ENCODE results near the gene IL13. TPM values are rescaled to one million over a fixed set of nuclear protein-coding genes. Genes with fewer than 3 reads are reported as not detected.
"Not testable (repeated sequence)": the region's sequence is repeated elsewhere in the genome, so short reads cannot be mapped to it uniquely, and the experiment has no call there.

Gene IL13
- total RNA-seq, 1 donor, result not detected

DNA sequence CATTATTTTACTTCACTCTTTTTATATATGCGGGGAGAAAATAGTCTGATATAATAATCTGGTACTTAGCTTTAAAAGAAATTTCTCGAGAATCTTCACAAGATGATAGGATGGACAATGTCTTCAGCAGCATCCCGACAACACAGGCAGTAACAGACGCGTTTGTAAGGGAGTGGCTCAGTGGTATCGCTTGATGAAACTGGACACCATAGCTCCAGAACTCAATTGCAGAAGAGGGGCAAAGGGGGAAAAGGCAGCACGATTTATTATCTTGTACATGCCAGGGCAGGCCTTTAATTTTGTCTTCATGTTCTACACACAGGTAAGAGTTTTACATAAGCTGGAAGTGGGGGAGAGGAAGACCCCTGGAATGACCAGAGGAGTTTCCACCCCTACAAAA lies 31.5 kb downstream of the IL13 start:
- Histone ChIP-seq H4K20me1 (ENCODE audit: insufficient read depth, low read length) (no peaks in the 10 kb centered on the region), H3K36me3 (ENCODE audit: insufficient read depth, low read length) (no peaks in the 10 kb centered on the region), H3K4me1 (ENCODE audit: insufficient read depth, low read length) (peaks cover 10% of the 10 kb centered on the region), H2AFZ (ENCODE audit: low read length) (no peak overlapping the region), H3K79me2 (ENCODE audit: insufficient read depth, low read length) (no peaks in the 10 kb centered on the region), H3K27ac (ENCODE audit: low read depth, low read length) (no peak overlapping the region), H3K9me3 (ENCODE audit: low read depth, low read length) (no peaks in the 10 kb centered on the region), H3K4me3 (ENCODE audit: insufficient read depth, low read length) (no peak overlapping the region), H3K27me3 (ENCODE audit: insufficient read depth, low read length) (no peaks in the 10 kb centered on the region), H3K4me2 (ENCODE audit: insufficient read depth, low read length) (no peak overlapping the region)
- no peak for TF ChIP-seq CTCF (IDR thresholded peaks at IDR 0.05; ENCODE audit: extremely low read depth, low read depth, low read length)
- DNase-seq (ENCODE audit: insufficient read length, low spot score, missing footprints), result no peak

GRCh38 chr5:132690156-132690555 lies 32.2 kb downstream of the IL13 start:
- no peak overlapping the region for H3K4me2 ChIP-seq (ENCODE audit: insufficient read depth, low read length)
- no peak for TF ChIP-seq CTCF (IDR thresholded peaks at IDR 0.05; ENCODE audit: extremely low read depth, low read depth, low read length)
- no peak overlapping the region for H3K4me3 ChIP-seq (ENCODE audit: insufficient read depth, low read length)
- H3K79me2 ChIP-seq (ENCODE audit: insufficient read depth, low read length), result no peaks in the 10 kb centered on the region
- H3K4me1 ChIP-seq (ENCODE audit: insufficient read depth, low read length), result peaks cover 4% of the 10 kb centered on the region
- H2AFZ ChIP-seq (ENCODE audit: low read length), result no peak overlapping the region
- no peaks in the 10 kb centered on the region for H3K36me3 ChIP-seq (ENCODE audit: insufficient read depth, low read length)
- H3K27me3 ChIP-seq (ENCODE audit: insufficient read depth, low read length), result no peaks in the 10 kb centered on the region
- no peak overlapping the region for H3K27ac ChIP-seq (ENCODE audit: low read depth, low read length)
- DNase-seq (ENCODE audit: insufficient read length, low spot score, missing footprints), result no peak
- no peaks in the 10 kb centered on the region for H4K20me1 ChIP-seq (ENCODE audit: insufficient read depth, low read length)
- no peaks in the 10 kb centered on the region for H3K9me3 ChIP-seq (ENCODE audit: low read depth, low read length)

- not testable (repeated sequence) for H3K4me3 ChIP-seq (ENCODE audit: insufficient read depth, low read length); H3K27me3 ChIP-seq (ENCODE audit: insufficient read depth, low read length); H3K4me1 ChIP-seq (ENCODE audit: insufficient read depth, low read length); H3K27ac ChIP-seq (ENCODE audit: low read depth, low read length); H3K9me3 ChIP-seq (ENCODE audit: low read depth, low read length); H3K4me2 ChIP-seq (ENCODE audit: insufficient read depth, low read length); H3K36me3 ChIP-seq (ENCODE audit: insufficient read depth, low read length); DNase-seq (ENCODE audit: insufficient read length, low spot score, missing footprints); H4K20me1 ChIP-seq (ENCODE audit: insufficient read depth, low read length); H2AFZ ChIP-seq (ENCODE audit: low read length); H3K79me2 ChIP-seq (ENCODE audit: insufficient read depth, low read length)
Observed at GRCh38 chr5:132691755-132692631, 34.0 kb downstream of the IL13 start.

GRCh38 chr5:132692632-132692967 lies 34.6 kb downstream of the IL13 start:
- no peak overlapping the region for H3K4me2 ChIP-seq (ENCODE audit: insufficient read depth, low read length)
- H3K36me3 ChIP-seq (ENCODE audit: insufficient read depth, low read length), result no peaks in the 10 kb centered on the region
- H3K27me3 ChIP-seq (ENCODE audit: insufficient read depth, low read length), result no peaks in the 10 kb centered on the region
- H2AFZ ChIP-seq (ENCODE audit: low read length), result no peak overlapping the region
- H3K79me2 ChIP-seq (ENCODE audit: insufficient read depth, low read length), result no peaks in the 10 kb centered on the region
- no peak for TF ChIP-seq CTCF (IDR thresholded peaks at IDR 0.05; ENCODE audit: extremely low read depth, low read depth, low read length)
- peaks cover 3% of the 10 kb centered on the region for H3K4me1 ChIP-seq (ENCODE audit: insufficient read depth, low read length)
- no peak for DNase-seq (ENCODE audit: insufficient read length, low spot score, missing footprints)
- H3K4me3 ChIP-seq (ENCODE audit: insufficient read depth, low read length), result no peak overlapping the region
- H3K27ac ChIP-seq (ENCODE audit: low read depth, low read length), result no peak overlapping the region
- no peaks in the 10 kb centered on the region for H3K9me3 ChIP-seq (ENCODE audit: low read depth, low read length)
- no peaks in the 10 kb centered on the region for H4K20me1 ChIP-seq (ENCODE audit: insufficient read depth, low read length)

All from osteoblast (primary cell).